Caco-2 (cell line): Measurements from ENCODE around the gene GRIA4. TPM values are rescaled to one million over a fixed set of nuclear protein-coding genes. Genes with fewer than 3 reads are reported as not detected.

Experiments
- BruUV-seq: library from RNA; stranded (reverse); fragments of 400-500 nt; replicated peaks from 2 replicates; lab custom pipeline; 2021; lab: Mats Ljungman, UMichigan
- CTCF ChIA-PET: fragments of 300-600 bp; sonication (Branson Sonifier 250); formaldehyde crosslinking; loops from one replicate; lab custom pipeline; 2022; ENCODE audit warnings: antibody characterized with exemption; lab: Charles Lee
- POLR2A ChIA-PET: fragments of 300-600 bp; sonication (Branson Sonifier 250); formaldehyde crosslinking; loops from one replicate; lab custom pipeline; 2022; ENCODE audit warnings: antibody characterized with exemption; lab: Charles Lee
- DNase-seq, 2 experiments: peaks; one replicate each; pipeline versions ENCODE4 v3.0.0 to v3.0.0-alpha.2; 2020 to 2022
- H3K27me3 ChIP-seq: replicated peaks from 2 replicates; pipeline ENCODE4 v1.6.0; 2011; ENCODE audit warnings: low read length; ENCODE audit not compliant: control insufficient read depth, insufficient read depth
- H3K36me3 ChIP-seq: 2 replicates; pipeline ENCODE4 v1.5.1; 2011; ENCODE audit warnings: low read length; ENCODE audit not compliant: control insufficient read depth, insufficient read depth
- H3K4me1 ChIP-seq: fragments of 250-450 bp; sonication (Bioruptor Pico); 2 replicates; pipeline ENCODE4 v1.5.1; 2020; ENCODE audit warnings: mild to moderate bottlenecking
- H3K4me3 ChIP-seq: 2 replicates; pipeline ENCODE4 v1.5.1; 2011; ENCODE audit warnings: low read depth, mild to moderate bottlenecking, control low read depth, low read length
- H3K9me3 ChIP-seq: fragments of 250-450 bp; sonication (Bioruptor Pico); 2 replicates; pipeline ENCODE4 v1.5.1; 2020; ENCODE audit warnings: mild to moderate bottlenecking, moderate library complexity
- H3K27ac Mint-ChIP-seq: one replicate; pipeline ENCODE4 v1.8.0; 2022; ENCODE audit warnings: mixed read lengths; ENCODE audit not compliant: unreplicated experiment
- H3K27me3 Mint-ChIP-seq: one replicate; pipeline ENCODE4 v1.8.0; 2022; ENCODE audit warnings: mixed read lengths; ENCODE audit not compliant: insufficient read depth, unreplicated experiment
- H3K36me3 Mint-ChIP-seq: one replicate; pipeline ENCODE4 v1.8.0; 2022; ENCODE audit warnings: mild to moderate bottlenecking, mixed read lengths; ENCODE audit not compliant: insufficient read depth, unreplicated experiment
- H3K4me1 Mint-ChIP-seq: one replicate; pipeline ENCODE4 v1.8.0; 2022; ENCODE audit warnings: low read depth, mixed read lengths; ENCODE audit not compliant: unreplicated experiment
- H3K4me3 Mint-ChIP-seq: one replicate; pipeline ENCODE4 v1.8.0; 2022; ENCODE audit warnings: mild to moderate bottlenecking, moderate library complexity, mixed read lengths; ENCODE audit not compliant: unreplicated experiment
- H3K9me3 Mint-ChIP-seq: one replicate; pipeline ENCODE4 v1.8.0; 2022; ENCODE audit warnings: mixed read lengths; ENCODE audit not compliant: unreplicated experiment
- CTCF ChIP-seq, 2 experiments: fragments of 200-600 bp in 1 of 2; IDR thresholded peaks; 1 replicate in 1 of 2; 2 replicates in 1 of 2; pipeline versions ENCODE4 v1.5.1 to v1.8.0; 2011 to 2022; ENCODE audit warnings: antibody characterized with exemption in 1 of 2, control low read depth in 1 of 2, inconsistent platforms in 1 of 2, low read depth in 1 of 2, low read length in 1 of 2, mild to moderate bottlenecking in 1 of 2, moderate library complexity in 1 of 2; ENCODE audit not compliant: insufficient read depth in 1 of 2, severe bottlenecking in 1 of 2, unreplicated experiment in 1 of 2
- intact Hi-C: fragments of 100-400 bp; cut with micrococcal nuclease; formaldehyde crosslinking; loops from one replicate; pipeline ENCODE4 v1.10.0; 2022; ENCODE audit not compliant: unreplicated experiment
- total RNA-seq: library from RNA; stranded (reverse); gene quantifications from 2 replicates; pipeline ENCODE4 v1.2.3, GENCODE V29; 2022

Gene GRIA4
- total RNA-seq, 1 experiment from 2014 or later, result not detected

DNA sequence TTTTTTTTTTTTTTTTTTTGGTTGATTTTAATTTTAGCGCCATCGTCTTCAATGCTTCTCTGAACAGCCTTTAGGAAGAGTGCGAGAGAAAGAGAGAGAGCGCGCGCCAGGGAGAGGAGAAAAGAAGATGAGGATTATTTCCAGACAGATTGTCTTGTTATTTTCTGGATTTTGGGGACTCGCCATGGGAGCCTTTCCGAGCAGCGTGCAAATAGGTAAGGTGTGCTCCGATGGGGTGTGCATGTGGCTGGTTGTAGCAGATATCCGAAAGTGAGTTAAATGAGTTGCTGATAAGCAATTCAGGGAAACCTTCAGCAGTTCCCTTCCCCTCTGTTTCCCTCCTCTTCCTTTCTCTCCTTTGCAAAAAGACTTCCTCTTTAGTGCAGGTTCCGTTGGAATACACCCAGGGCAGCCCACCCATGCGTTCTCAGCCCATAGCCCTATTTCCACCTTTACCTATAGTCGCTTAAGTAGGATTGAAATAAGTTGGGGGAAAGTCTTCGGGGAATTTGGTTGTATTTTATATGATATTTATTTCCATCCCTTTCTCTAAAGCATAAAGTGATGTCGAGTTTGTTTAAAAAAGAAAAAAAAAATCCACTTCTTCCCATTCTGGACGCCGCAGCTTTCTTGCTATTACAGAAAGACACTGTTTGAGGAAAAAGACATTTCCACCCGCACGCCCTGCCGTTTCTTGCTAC is 1.1 kb downstream of the GRIA4 start:
- no peak overlapping the region for H3K4me3 Mint-ChIP-seq
- Histone ChIP-seq H3K9me3 (no peaks in the 10 kb centered on the region), H3K27me3 (no peaks in the 10 kb centered on the region), H3K4me1 (no peaks in the 10 kb centered on the region), H3K36me3 (no peaks in the 10 kb centered on the region), H3K4me3 (no peak overlapping the region)
- H3K27me3 Mint-ChIP-seq, result peaks cover 3% of the 10 kb centered on the region
- H3K27ac Mint-ChIP-seq, result no peak overlapping the region
- no peaks in the 10 kb centered on the region for H3K4me1 Mint-ChIP-seq
- H3K9me3 Mint-ChIP-seq, result no peaks in the 10 kb centered on the region
- no peaks in the 10 kb centered on the region for H3K36me3 Mint-ChIP-seq
- POLR2A ChIA-PET, result no interaction called here
- no peak for TF ChIP-seq CTCF (IDR thresholded peaks at IDR 0.05; ENCODE audit: insufficient read depth in 1 of 2, low read depth in 1 of 2, low read length in 1 of 2, severe bottlenecking in 1 of 2, unreplicated experiment in 1 of 2)
- CTCF ChIA-PET, result no interaction called here
- intact Hi-C loops, result no loop called here
- no peak for DNase-seq
- BruUV-seq, result no TSS peak

- no peak overlapping the region for H3K4me3 Mint-ChIP-seq
- no peaks in the 10 kb centered on the region for H3K9me3 Mint-ChIP-seq
- DNase-seq, result no peak
- H3K36me3 ChIP-seq, result no peaks in the 10 kb centered on the region
- no peak overlapping the region for H3K27ac Mint-ChIP-seq
- ChIA-PET POLR2A (no interaction called here), CTCF (no interaction called here)
- H3K4me3 ChIP-seq, result no peak overlapping the region
- no peaks in the 10 kb centered on the region for H3K27me3 ChIP-seq
- no peaks in the 10 kb centered on the region for H3K4me1 Mint-ChIP-seq
- H3K27me3 Mint-ChIP-seq, result peaks cover 3% of the 10 kb centered on the region
- no peaks in the 10 kb centered on the region for H3K4me1 ChIP-seq
- TF ChIP-seq CTCF (IDR thresholded peaks at IDR 0.05; ENCODE audit: insufficient read depth in 1 of 2, low read depth in 1 of 2, low read length in 1 of 2, severe bottlenecking in 1 of 2, unreplicated experiment in 1 of 2), result no peak
- BruUV-seq, result no TSS peak
- H3K36me3 Mint-ChIP-seq, result no peaks in the 10 kb centered on the region
- intact Hi-C loops, result no loop called here
- no peaks in the 10 kb centered on the region for H3K9me3 ChIP-seq
Measured at GRCh38 chr11:105611572-105612441, 1.9 kb downstream of the GRIA4 start.

DNA sequence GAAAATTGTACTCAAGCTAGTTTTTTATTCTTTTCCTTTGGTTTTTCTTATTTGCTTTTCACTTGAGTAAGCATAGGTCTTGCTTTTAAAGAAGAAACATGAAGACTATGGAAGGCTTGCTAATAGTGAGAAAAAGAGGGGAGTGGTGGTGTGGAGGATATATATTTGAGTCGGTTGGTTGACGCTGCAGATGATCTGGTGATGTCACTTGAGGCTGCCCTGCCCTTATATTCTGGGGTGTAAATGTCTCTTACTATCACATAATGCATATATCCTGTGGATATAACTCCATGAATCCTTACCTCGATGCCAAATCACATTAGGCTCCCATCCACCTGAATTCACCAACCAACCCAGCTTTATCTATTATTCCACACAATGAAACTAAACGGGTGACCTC is 2.9 kb downstream of the GRIA4 start:
- Mint-ChIP-seq H3K27me3 (peaks cover 3% of the 10 kb centered on the region), H3K4me1 (no peaks in the 10 kb centered on the region), H3K4me3 (no peak overlapping the region), H3K36me3 (no peaks in the 10 kb centered on the region), H3K9me3 (no peaks in the 10 kb centered on the region), H3K27ac (no peak overlapping the region)
- BruUV-seq, result no TSS peak
- Histone ChIP-seq H3K36me3 (no peaks in the 10 kb centered on the region), H3K27me3 (no peaks in the 10 kb centered on the region), H3K4me3 (no peak overlapping the region), H3K9me3 (no peaks in the 10 kb centered on the region), H3K4me1 (no peaks in the 10 kb centered on the region)
- POLR2A ChIA-PET, result no interaction called here
- intact Hi-C loops, result no loop called here
- TF ChIP-seq CTCF (IDR thresholded peaks at IDR 0.05; ENCODE audit: insufficient read depth in 1 of 2, low read depth in 1 of 2, low read length in 1 of 2, severe bottlenecking in 1 of 2, unreplicated experiment in 1 of 2), result no peak
- no peak for DNase-seq
- CTCF ChIA-PET, result no interaction called here
